MG63 (cell line): ENCODE results near the gene EMC1. TPM values are rescaled to one million over a fixed set of nuclear protein-coding genes. Genes with fewer than 3 reads are reported as not detected.
A peak's percentile ranks its signal among the peaks of the same experiment; 100 is the strongest.
"Not testable (repeated sequence)": the region's sequence is repeated elsewhere in the genome, so short reads cannot be mapped to it uniquely, and the experiment has no call there.

Experiments used
- DNase-seq: peaks from one replicate; pipeline ENCODE4 v3.0.0-alpha.2; 2020
- H3K27me3 ChIP-seq: fragments of 250-450 bp; sonication (Bioruptor Pico); 2 replicates; pipeline ENCODE4 v1.5.1; 2020; ENCODE audit warnings: mild to moderate bottlenecking, moderate library complexity
- H3K36me3 ChIP-seq: fragments of 250-450 bp; sonication (Bioruptor Pico); 2 replicates; pipeline ENCODE4 v1.5.1; 2020; ENCODE audit warnings: mild to moderate bottlenecking, moderate library complexity
- H3K4me3 ChIP-seq: fragments of 250-450 bp; sonication (Bioruptor Pico); 2 replicates; pipeline ENCODE4 v1.5.1; 2020; ENCODE audit warnings: mild to moderate bottlenecking, moderate library complexity
- H3K9me3 ChIP-seq: fragments of 250-450 bp; sonication (Bioruptor Pico); 2 replicates; pipeline ENCODE4 v1.5.1; 2020; ENCODE audit warnings: mild to moderate bottlenecking, moderate library complexity
- total RNA-seq: library from RNA; depleted of rRNA; stranded (reverse); fragments of >200 nt; shearing (Covaris generic); gene quantifications from 2 replicates; pipeline ENCODE4 v1.2.3, GENCODE V29; 2014; ENCODE audit warnings: low replicate concordance

The EMC1 gene
- total RNA-seq, 1 experiment from 2014 or later, result 49.6 TPM

DNA sequence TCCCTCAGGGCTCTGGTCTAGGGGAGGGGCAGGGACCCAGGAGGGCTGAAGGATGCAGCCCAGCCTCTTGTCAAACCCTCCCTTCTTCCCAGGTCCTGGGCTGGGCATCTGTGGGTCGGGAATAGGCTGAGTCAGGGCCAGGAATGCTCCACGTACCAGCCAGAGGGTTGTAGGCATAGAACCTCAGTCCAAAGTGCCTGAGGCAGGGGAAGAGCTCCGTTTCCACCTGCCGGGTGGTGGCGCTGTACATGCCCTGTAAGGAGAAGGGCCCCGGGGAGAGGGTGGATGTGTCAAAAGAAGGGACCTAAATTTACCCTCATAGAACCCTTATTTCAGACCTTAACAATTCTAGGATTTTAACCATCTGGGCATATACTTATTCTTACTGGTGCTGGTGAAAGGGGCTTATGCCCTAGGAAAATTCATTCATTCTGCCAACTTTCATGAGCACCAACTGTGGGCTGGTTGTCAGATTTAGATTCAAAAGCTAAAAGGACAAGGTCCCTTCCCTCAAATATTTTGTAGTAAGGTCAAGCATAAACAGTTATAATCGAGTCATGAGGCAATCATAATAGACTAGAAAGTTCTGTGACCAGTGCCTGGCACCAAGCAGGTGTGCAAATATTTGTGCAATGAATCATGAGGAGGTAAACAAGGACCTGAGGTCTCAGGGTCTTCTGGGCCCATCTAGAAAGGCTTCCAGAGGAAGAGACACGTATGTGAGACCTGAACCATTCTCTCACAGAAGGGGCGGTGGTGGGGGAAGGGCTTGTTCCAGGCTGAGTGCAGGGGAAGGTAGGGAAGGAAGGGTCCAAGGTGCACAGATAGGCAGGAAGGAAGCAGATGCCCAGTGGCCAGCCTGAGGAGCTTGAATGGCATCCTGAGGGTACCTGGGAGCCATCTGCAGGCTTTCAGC, 18.4 kb upstream of the EMC1 start:
- H3K9me3 ChIP-seq, H3K27me3 ChIP-seq, H3K4me3 ChIP-seq, DNase-seq, H3K36me3 ChIP-seq: not testable (repeated sequence)

DNA sequence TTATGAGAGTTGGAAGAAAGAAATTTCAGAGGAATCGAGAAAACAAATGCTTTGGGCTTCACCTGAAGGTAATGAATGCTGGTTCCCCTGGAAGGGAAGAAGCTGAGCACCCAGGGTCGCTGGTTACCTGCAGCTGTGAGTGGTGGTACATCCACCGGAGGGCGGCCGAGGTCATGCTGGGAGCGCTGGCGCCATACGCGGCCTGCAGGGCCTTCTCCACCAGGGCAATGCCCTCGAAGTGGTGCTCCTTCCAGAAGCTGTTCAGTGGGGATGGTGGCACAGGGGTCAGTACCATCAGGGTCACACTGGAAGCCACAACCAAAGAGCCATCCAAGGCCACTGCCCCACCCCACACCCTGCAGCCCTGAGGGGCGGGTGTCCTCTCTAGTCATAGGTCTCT, 17.1 kb upstream of the EMC1 start:
- no peak for DNase-seq
- no peaks in the 10 kb centered on the region for H3K9me3 ChIP-seq
- no peaks in the 10 kb centered on the region for H3K27me3 ChIP-seq
- H3K4me3 ChIP-seq, result no peak overlapping the region
- H3K36me3 ChIP-seq, result no peaks in the 10 kb centered on the region

DNA sequence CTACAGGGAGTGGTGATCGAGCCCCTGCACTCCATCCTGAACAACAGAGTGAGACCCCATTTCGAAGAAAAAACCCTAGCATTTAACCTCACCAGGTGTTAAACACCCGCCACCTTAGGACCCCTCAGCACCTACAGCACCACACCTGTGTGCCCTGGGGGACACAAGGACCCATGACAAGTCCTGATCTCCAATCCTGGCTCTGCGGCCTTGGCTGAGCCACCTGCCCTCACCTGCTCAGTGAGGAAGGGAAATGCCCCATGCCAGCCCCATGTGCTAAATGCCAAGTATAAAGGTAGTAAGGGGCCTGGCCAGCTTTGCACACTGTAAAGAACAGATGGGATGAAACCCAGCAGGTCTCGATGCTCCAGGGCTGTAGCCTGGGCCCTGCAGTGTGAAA, 11.4 kb upstream of the EMC1 start:
- DNase-seq, result no peak
- Histone ChIP-seq H3K27me3 (no peaks in the 10 kb centered on the region), H3K4me3 (no peak overlapping the region), H3K9me3 (no peaks in the 10 kb centered on the region), H3K36me3 (peaks cover 29% of the 10 kb centered on the region)

DNA sequence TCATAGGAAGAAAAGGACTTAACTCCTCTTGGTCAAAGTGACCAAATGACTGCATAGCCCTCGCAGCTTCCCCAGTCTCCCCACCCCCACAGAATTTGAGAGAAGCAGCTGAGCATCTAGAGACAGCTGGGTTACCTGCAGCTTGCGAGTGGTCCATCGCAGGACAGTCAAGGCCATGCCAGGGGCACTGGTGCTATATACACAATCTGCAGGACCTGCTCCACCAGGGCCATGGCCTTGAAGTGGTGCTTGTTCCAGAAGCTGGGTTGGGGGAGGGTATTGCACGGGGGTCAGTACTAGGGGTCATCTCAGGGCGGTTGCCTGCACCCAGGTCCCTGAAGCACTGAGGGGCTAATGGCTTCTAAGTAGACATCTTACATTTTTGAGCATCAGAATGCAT, 10.7 kb upstream of the EMC1 start:
- no peak overlapping the region for H3K4me3 ChIP-seq
- no peak for DNase-seq
- H3K9me3 ChIP-seq, result no peaks in the 10 kb centered on the region
- no peaks in the 10 kb centered on the region for H3K27me3 ChIP-seq
- peaks cover 36% of the 10 kb centered on the region for H3K36me3 ChIP-seq

DNA sequence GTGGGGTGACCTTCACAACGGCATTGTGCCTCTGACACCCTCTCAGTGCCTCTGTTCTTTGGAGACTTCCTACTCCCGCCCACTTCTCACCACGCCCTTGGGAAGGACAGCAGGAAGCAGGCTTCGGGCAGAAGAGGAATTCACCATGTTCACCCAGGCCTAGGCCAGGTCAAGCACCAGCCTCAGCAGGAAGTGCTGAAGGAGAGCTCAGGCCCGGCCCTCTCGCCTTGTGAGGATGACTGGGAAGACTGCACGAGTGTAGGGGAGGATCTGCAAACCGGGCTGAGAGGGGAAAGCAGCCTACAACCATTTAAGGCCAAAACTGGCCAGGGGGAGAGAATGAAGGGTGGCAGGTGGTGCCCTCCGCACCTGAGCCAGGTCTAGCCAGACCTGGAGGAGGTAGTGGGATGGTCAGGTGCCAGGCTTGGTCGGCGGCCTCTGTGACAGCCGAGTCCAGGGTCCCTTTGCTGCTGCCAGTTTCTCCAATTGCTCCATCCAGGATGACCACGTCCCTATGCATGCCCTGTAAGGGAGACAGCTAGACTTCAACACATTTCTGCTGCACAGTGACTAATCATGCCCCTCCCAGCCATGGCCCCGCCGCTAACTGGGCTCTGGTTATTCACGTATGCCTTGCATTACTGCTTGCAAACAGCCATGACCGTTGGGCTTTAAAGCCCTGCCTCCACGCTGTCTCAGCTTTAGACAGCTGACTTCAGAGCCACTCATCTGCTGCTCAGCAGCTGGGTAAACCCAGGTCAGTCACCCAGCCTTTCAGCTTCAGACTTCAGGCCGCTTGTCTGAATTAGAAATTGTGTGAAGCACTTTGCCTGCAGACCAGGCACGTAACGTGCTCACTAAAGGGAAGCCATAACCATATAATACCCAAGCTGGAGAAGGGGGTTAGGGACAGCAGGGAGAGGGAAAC, 9.2 kb upstream of the EMC1 start:
- Histone ChIP-seq H3K4me3 (no peak overlapping the region), H3K9me3 (no peaks in the 10 kb centered on the region), H3K27me3 (no peaks in the 10 kb centered on the region), H3K36me3 (peaks cover 51% of the 10 kb centered on the region)
- peak; percentile 60 for DNase-seq

DNA sequence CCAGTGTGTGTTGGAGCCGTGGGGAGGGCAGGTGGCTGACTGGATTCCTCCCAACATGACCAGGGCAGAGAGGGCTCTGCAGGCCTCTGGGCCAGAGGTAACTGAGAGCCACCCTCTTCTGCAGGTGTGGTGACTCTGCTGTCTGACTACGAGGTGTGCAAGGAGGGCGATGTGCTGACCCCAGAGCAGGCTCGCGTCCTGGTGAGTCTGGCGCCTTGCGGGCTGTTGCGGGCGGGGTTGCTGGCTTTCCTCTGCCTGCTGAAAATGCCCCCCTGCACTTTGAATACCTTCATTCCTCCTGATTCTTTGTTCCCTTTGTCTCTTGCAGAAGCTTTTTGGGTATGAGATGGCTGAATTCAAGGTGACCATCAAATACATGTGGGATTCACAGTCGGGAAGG, 7.0 kb upstream of the EMC1 start:
- H3K27me3 ChIP-seq, result no peaks in the 10 kb centered on the region
- H3K36me3 ChIP-seq, result peaks cover 68% of the 10 kb centered on the region
- no peak for DNase-seq
- H3K9me3 ChIP-seq, result no peaks in the 10 kb centered on the region
- no peak overlapping the region for H3K4me3 ChIP-seq

DNA sequence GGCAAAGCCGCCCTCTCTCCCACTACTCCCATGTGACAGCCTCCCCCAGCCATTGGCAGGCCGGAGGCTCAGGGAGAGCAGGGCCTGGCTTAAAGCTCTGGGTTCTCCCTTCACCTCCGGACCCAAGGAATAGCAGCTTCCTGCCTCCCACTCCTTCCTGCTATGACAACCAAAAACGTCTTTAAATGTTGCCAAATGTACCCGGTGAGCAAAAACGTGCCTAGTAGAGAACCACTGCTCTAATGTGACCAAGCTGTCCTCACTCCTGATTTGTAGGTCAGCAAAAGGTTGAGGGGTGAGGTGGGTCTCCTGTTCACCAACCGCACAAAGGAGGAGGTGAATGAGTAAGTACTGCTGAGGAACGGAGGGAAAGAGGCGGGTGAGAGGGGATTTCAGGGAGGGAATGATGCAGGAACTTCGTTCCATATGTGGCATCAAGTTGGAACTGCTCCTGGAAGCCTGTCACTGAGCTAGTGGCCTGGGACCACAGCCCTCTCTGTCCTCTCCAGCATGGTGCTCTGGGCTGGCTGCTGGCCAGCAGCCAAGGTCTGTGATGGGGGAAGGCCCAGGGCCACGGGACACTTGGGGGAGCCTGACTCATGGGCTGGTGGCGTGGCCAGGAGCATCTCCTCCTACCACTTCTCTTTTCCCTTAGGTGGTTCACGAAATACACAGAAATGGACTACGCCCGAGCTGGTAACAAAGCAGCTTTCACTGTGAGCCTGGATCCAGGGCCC, 6.0 kb upstream of the EMC1 start:
- Histone ChIP-seq H3K4me3 (no peak overlapping the region), H3K36me3 (peaks cover 74% of the 10 kb centered on the region), H3K9me3 (no peaks in the 10 kb centered on the region), H3K27me3 (no peaks in the 10 kb centered on the region)
- no peak for DNase-seq

DNA sequence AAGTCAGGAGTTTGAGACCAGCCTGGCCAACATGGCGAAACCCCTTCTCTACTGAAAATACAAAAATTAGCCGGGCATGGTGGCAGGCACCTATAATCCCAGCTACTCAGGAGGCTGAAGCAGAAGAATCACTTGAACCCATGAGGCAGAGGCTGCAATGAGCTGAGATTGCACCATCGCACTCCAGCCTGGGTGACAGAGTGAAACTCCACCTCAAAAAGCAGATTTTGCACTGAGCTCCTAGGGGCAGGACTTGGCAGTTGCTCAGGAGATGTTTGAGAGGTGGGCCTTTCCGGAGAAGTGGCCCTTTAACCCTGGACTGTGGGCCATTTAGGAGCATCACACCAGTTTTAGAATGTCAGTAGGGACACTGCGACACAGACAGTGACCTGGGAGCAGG, 5.0 kb upstream of the EMC1 start:
- H3K36me3 ChIP-seq, result peaks cover 71% of the 10 kb centered on the region
- H3K27me3 ChIP-seq, H3K9me3 ChIP-seq, DNase-seq, H3K4me3 ChIP-seq: not testable (repeated sequence)

DNA sequence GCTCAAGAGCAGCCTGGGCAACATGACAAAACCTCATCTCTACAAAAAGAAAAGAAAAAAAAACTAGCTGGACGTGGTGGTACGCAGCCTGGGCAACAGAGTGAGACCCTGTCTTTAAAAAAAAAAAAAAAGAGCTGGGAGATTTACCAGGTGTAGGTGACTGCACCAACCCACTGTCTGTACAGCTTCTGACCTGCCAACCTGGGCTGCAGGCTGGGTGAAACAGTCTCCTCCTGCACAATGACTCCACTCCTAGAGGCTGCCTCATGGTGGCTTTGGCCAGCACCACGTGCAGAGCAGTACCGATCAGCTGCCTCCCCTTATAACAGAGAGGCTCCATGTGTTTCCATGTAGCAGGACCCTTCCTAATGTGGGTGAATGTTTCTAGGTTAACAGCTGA, 4.0 kb upstream of the EMC1 start:
- no peaks in the 10 kb centered on the region for H3K27me3 ChIP-seq
- H3K36me3 ChIP-seq, result peaks cover 70% of the 10 kb centered on the region
- H3K4me3 ChIP-seq, result no peak overlapping the region
- no peak for DNase-seq
- H3K9me3 ChIP-seq, result no peaks in the 10 kb centered on the region

DNA sequence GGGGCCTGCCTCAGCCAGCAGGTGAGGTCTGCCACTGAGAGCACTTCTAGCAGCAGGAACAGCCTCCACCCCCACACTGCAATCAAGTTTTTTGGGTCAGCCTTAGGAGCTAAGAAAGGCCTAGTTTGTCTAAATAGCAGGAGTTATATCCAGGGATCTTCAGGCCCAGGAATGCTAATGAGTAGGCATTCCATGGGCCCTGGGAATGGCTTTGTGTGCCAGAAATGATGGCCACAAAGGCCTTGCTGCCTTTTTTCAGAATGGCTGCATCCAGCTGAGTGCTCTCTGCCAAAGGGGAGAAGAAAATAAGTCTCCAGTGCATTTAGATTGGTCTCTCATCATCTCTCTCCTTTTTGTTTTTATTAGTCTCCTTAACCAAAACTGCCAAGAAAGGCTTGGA, 3.1 kb upstream of the EMC1 start:
- Histone ChIP-seq H3K4me3 (no peak overlapping the region), H3K36me3 (peaks cover 63% of the 10 kb centered on the region), H3K9me3 (no peaks in the 10 kb centered on the region), H3K27me3 (no peaks in the 10 kb centered on the region)
- no peak for DNase-seq

DNA sequence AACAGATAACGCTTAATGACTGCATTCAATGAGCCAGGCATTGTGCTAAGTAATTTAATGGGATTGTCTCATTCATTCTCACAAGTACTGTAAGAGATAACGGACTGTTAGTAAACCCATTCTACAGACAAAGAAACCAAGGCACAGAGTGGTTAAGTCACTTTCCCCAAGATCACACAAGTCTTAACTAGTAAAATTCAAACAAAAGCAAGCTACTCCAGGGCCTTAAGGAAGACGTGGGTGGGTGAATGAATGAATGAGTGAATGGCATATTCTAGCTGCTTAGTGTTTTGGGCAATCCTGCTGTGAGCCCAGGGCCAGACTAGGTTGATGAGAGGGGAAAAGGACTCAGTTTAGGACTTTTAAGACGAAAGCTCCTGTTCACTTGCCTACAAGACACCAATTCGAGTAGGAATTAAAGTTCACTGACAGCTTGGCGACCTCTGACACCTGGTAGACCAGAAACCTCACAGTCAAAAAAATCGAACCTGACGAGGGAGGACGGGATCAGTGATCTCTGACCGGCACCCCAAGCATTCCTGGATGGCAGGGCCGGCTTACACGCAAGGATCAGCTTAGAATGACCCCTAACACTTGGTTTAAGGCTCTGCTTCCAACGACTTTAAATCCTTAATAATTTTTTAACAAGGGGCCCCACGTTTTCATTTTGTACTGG, 557 bp downstream of the EMC1 start:
- DNase-seq, result no peak
- Histone ChIP-seq H3K4me3 (peak overlapping the region; percentile 87), H3K36me3 (peaks cover 42% of the 10 kb centered on the region), H3K27me3 (no peaks in the 10 kb centered on the region), H3K9me3 (no peaks in the 10 kb centered on the region)

DNA sequence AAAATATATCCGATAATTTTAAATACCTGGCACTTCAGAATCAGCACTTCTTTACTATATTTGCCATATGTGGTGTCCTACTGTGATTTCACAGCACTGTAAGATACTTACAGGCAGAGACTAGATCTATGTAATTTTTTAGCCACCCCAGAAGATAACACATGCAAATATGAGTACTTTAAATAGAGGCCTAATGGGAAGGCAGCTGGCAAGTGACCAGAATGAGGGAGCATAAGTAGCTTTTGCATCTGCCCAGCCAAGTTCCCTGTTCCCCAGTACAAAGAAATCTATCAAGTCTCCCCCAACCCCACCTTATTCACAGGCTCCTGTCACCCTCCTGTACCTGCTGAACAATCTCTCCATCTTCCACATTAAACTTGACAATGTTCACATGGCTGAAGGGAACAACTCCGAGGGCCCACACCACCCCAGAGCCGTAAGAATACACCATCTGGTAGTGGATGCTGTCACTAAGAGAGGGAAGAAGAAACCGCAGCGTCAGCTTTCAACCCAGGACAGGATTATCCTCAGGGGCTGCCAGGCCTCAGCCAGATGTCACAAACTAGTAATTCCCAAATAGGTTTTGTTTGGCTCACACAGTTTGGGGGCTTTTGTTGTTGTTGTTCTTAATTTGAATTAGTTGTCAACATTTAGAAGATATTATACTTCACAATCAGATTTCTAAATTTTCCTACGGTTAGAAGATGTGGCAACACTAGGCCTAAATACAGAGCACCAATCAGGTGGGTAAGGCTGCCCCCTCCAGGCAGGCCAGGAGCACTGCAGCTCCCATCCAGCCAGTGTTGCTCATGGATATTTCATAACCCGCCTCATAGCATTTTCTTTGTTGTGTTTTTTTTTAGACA, 10.4 kb downstream of the EMC1 start:
- Histone ChIP-seq H3K9me3 (no peaks in the 10 kb centered on the region), H3K4me3 (no peak overlapping the region), H3K27me3 (no peaks in the 10 kb centered on the region), H3K36me3 (peaks cover 79% of the 10 kb centered on the region)
- DNase-seq, result peak; percentile 56

DNA sequence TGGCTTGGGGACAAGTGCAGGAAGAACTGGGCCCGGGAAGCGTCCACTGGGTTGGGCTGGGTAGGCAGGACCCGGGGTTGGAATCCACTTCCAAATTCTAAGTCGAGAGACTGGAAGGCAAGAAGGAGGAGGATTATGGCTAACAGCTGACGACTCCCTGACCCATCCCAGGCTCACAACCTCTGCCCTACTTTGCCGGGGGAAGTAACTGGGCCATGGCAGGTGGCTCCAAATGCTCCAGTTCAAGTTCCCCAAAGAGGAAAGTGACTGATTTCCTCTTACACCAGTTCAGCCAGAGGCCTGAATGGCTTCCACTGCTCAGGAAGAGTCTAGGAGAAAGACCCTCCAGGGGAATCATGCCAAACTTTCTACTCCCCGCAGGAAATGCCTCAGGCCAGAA, 11.4 kb downstream of the EMC1 start:
- Histone ChIP-seq H3K27me3 (no peaks in the 10 kb centered on the region), H3K4me3 (no peak overlapping the region), H3K9me3 (no peaks in the 10 kb centered on the region), H3K36me3 (peaks cover 86% of the 10 kb centered on the region)
- DNase-seq, result no peak

DNA sequence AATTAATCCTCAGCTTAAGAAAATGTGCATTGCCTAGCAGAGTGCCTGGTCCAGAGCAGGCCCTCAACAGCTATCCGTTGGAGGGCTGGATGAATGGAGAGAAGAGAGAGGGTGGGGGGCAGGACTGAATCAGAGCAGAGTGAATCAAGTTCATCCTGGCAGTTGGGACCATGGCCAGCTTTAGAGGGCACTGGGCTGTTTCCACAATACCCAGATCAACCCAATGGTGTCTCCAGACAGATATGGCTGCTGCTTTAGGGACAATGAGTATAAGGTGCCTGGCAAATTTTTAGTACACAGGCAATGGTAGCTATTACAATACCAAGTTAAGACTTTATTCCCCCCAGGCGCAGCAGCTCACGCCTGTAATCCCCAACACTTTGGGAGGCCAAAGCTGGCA, 17.1 kb downstream of the EMC1 start:
- Histone ChIP-seq H3K36me3 (peaks cover 88% of the 10 kb centered on the region), H3K9me3 (no peaks in the 10 kb centered on the region), H3K4me3 (no peak overlapping the region), H3K27me3 (no peaks in the 10 kb centered on the region)
- DNase-seq, result no peak

DNA sequence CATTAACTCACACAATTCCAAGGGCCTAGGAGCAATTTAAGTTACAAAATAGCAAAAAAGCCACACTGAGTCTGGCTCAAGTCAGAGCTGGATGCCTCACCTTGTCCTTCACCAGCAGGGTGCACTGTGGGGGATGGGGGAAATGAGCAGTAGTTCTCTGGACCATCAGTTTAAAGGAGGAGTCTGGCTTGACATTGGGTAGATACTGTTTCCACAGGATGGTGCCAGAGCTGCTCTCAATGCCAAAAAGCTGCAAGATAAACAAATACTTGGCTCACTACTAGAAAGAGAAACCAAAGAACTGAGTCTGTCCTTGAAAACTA, 18.8 kb downstream of the EMC1 start:
- H3K9me3 ChIP-seq, result no peaks in the 10 kb centered on the region
- no peak overlapping the region for H3K4me3 ChIP-seq
- H3K36me3 ChIP-seq, result peaks cover 80% of the 10 kb centered on the region
- H3K27me3 ChIP-seq, result no peaks in the 10 kb centered on the region
- DNase-seq, result peak; percentile 75
